DND-41 (cell line): ENCODE results near the gene TST.

ENCODE experiments used
- CTCF ChIP-seq: IDR thresholded peaks from 2 replicates; pipeline ENCODE4 v1.5.1; 2012; ENCODE audit warnings: borderline replicate concordance, low read length, moderate library complexity, mild to moderate bottlenecking; ENCODE audit not compliant: poor library complexity, severe bottlenecking; ENCODE audit errors: extremely low read depth
- EZH2 ChIP-seq: IDR thresholded peaks from 3 replicates; pipeline ENCODE4 v1.6.1; 2012; ENCODE audit warnings: borderline replicate concordance, low read depth, mild to moderate bottlenecking, moderate library complexity, low read length, inconsistent platforms; ENCODE audit not compliant: severe bottlenecking

GRCh38 chr22:37062702-37063381 is 43.6 kb upstream of the TST start:
- no peak for TF ChIP-seq CTCF
- no peak for TF ChIP-seq EZH2
